ENCODE results near the gene TEX261. TPM values are rescaled to one million over a fixed set of nuclear protein-coding genes. Genes with fewer than 3 reads are reported as not detected.

The TEX261 gene
- total RNA-seq, 2 donors from 2014 or later = 12.1 to 53.6 TPM

- H3K27ac Mint-ChIP-seq = no peak overlapping the region
- peaks cover 0 to 20% of the 10 kb centered on the region in 2 donors for H3K36me3 Mint-ChIP-seq
- H3K9me3 Mint-ChIP-seq = no peaks in the 10 kb centered on the region
- peak in 1 of 2 donors; percentile 47 for DNase-seq (ENCODE audit: low spot score in 2 of 2)
- no peak for ATAC-seq
Observed at GRCh38 chr2:70988151-70988550, 6.5 kb downstream of the TEX261 start.

DNA sequence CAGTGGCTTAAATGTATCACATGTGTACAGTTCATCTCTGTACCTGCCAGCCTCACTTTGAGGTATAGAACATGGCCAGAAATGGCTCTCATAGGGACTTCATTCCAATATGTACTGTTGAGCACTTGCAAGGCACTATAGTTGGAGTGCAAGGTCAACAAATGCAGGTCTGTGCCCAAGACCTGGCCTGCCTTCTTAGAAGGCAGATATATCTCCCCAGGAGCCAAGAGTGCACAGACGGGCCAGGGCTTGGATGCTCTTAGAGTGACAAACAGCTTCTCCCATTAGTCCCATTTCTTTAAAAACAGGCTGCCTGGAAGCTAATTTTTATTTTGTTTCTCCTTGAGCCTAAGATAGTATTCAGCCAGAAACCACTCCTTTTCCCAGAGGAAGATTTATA is 7.3 kb downstream of the TEX261 start:
- DNase-seq (ENCODE audit: low spot score in 2 of 2) (peak in 1 of 2 donors; percentile 4), ATAC-seq (no peak)
- Mint-ChIP-seq H3K27ac (peak overlapping the region in 1 of 2 donors; percentile 40), H3K9me3 (no peaks in the 10 kb centered on the region), H3K36me3 (peaks cover 0 to 20% of the 10 kb centered on the region in 2 donors)

DNA sequence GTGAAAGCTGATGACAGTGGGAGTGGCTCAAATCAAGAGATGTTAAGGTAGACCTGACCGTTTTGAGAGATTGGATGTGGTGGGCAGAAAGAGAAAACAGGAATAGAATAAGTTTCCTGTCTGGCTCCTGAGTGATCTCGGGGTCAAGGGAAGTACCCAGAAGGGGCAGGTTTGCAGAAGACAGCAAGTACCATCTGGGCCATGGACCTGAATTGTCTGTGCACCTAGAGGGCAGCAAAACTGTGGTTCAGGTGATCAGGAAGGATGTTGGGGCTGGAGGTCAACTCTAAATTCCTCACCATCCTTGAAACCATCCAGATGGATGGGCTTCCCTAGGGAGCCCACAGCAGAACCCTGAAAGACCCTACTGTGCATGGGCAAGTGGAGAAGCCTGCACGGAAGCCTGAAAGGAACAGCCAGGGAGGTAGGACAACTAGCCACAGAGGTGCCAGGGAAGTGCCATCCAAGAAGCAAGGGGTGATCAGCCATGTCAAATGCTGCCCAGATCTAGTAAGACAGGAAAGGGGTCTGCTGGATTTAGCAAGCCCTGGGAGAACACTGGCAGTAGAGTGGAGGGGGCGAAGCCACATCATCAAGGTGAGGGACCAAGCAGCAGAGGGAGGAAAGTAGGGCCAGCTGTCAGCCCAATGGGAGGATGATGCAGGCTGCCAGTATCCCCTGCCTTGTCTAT is 8.0 kb downstream of the TEX261 start:
- DNase-seq (ENCODE audit: low spot score in 2 of 2) = peak in 1 of 2 donors; percentile 21
- Mint-ChIP-seq H3K36me3 (peaks cover 0 to 20% of the 10 kb centered on the region in 2 donors), H3K9me3 (no peaks in the 10 kb centered on the region)

DNA sequence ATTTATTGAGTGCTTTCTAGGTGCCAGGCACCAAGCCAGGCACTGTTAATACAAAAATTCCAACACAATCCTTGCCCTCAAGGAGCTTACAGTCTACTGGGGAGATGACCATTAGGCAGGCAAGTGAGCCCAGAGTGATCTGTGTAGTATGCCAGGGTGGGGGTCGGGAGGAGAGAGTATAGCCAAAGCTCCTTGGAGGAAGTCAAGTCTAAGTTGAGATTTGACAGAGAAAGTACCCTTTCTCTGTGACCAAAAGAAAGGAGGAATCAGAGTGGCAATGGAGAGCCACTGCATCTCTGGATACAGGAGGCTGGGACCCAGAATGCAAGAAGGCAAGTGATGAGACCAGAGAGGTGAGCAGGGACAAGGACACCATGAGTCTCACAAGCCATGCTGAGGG is 8.7 kb downstream of the TEX261 start:
- peaks cover 0 to 20% of the 10 kb centered on the region in 2 donors for H3K36me3 Mint-ChIP-seq
- ATAC-seq = no peak
- no peaks in the 10 kb centered on the region for H3K9me3 Mint-ChIP-seq
- DNase-seq (ENCODE audit: low spot score in 2 of 2) = peak in 1 of 2 donors; percentile 13
- peak overlapping the region; percentile 1 to 70 for H3K27ac Mint-ChIP-seq

More for the DNA sequence above, 8.0 kb downstream of the TEX261 start:
- H3K27ac Mint-ChIP-seq = peak overlapping the region; percentile 17 to 70
- no peak for ATAC-seq

- ATAC-seq (no peak), DNase-seq (ENCODE audit: low spot score in 2 of 2) (no peak)
- no peaks in the 10 kb centered on the region for H3K9me3 Mint-ChIP-seq
- peak overlapping the region in 1 of 2 donors; percentile 1 for H3K27ac Mint-ChIP-seq
- peaks cover 0 to 20% of the 10 kb centered on the region in 2 donors for H3K36me3 Mint-ChIP-seq
Observed at GRCh38 chr2:70985283-70985688, 9.4 kb downstream of the TEX261 start.

GRCh38 chr2:70984576-70985282 is 9.9 kb downstream of the TEX261 start:
- DNase-seq (ENCODE audit: low spot score in 2 of 2) (peak; percentile 86 to 91), ATAC-seq (peak; percentile 97 to 100)
- Mint-ChIP-seq H3K9me3 (no peaks in the 10 kb centered on the region), H3K36me3 (peaks cover 0 to 20% of the 10 kb centered on the region in 2 donors), H3K27ac (no peak overlapping the region)

GRCh38 chr2:70984228-70984575 is 10.5 kb downstream of the TEX261 start:
- no peaks in the 10 kb centered on the region for H3K9me3 Mint-ChIP-seq
- DNase-seq (ENCODE audit: low spot score in 2 of 2) = peak in 1 of 2 donors; percentile 28
- ATAC-seq = no peak
- H3K27ac Mint-ChIP-seq = no peak overlapping the region
- peaks cover 0 to 20% of the 10 kb centered on the region in 2 donors for H3K36me3 Mint-ChIP-seq

DNA sequence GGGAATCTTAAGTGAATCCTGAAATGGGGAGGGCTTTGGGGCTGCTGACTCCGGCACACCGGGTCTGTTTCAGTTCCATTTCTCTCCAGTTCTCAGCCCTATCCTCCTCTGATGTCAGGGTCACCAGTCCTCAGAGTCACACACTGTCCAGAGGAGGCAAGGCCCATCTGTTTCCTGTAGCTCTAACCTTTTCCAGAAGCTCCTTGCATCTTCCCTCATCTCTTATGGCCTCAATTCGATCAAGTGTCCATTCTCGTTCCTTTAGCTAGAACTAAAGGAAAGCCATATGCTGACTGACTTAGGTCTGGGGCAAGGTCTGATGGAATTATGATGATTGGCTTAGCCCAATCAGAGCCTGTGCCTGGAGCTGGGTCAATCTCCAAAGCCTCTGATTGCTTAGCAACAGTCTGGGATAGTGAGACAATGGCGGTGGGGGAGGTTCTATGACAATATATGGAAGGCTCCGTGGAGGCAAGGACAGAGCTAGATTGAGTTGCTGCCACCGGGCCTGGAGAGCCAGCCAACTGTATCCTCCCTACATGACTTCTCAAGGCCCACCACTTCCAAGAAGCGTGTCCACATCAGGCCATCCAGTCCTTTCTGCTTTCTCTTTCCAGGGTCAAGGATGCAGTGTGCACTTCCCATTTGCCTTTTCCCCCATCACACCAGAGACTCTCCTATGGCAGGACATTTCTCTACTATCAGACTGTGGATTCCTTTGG is 11.0 kb downstream of the TEX261 start:
- Mint-ChIP-seq H3K27ac (no peak overlapping the region), H3K9me3 (no peaks in the 10 kb centered on the region), H3K36me3 (peaks cover 0 to 18% of the 10 kb centered on the region in 2 donors)
- ATAC-seq (no peak), DNase-seq (ENCODE audit: low spot score in 2 of 2) (peak in 1 of 2 donors; percentile 40)

- DNase-seq (ENCODE audit: low spot score in 2 of 2) = peak in 1 of 2 donors; percentile 20
- Mint-ChIP-seq H3K27ac (no peak overlapping the region), H3K9me3 (no peaks in the 10 kb centered on the region), H3K36me3 (peaks cover 0 to 13% of the 10 kb centered on the region in 2 donors)
- ATAC-seq = no peak
Observed at GRCh38 chr2:70982971-70983370, 11.7 kb downstream of the TEX261 start.

DNA sequence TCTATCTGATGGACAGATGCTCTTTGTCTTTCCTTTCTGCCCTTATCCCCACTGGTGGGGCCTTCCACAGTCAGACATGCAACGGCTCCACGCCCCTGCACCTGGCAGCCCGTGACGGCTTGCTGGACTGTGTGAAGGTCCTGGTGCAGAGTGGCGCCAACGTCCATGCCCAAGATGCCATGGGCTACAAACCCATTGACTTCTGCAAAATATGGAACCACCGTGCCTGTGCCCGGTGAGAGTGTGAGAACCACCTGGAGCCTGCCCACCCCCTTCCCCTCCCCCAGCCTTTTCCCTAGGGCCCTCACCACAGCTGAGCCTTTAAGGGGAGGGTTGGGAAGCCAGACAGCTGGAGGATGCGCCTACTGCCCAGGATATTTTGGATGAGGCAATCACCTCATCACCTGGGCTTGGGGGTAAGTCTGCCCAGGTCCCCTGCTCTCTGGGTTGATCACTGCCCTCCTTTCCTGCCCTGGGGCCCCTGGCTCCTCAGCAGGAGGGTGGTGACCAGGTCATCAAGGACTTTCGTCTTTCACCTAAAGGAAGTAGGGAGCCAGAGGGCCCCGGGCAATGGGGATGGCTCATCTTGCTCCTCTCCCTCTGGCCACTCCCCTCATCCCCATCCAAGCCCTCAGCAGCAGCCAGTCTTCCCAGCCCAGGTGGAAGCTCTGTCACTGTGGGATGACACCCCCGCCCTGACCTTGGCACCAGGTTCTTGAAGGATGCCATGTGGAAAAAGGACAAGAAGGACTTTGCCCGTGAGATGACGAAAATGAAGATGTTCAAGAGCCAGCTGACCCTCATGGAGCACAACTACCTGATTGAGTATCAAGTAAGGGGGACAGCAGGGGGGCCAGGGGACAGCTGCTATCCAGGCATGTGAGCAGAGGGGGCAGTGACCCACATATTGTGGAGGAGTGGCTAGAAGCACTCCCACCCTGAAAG is 12.5 kb downstream of the TEX261 start:
- Mint-ChIP-seq H3K27ac (no peak overlapping the region), H3K9me3 (no peaks in the 10 kb centered on the region), H3K36me3 (peaks cover 0 to 13% of the 10 kb centered on the region in 2 donors)
- no peak for ATAC-seq
- DNase-seq (ENCODE audit: low spot score in 2 of 2) = peak in 1 of 2 donors; percentile 47

DNA sequence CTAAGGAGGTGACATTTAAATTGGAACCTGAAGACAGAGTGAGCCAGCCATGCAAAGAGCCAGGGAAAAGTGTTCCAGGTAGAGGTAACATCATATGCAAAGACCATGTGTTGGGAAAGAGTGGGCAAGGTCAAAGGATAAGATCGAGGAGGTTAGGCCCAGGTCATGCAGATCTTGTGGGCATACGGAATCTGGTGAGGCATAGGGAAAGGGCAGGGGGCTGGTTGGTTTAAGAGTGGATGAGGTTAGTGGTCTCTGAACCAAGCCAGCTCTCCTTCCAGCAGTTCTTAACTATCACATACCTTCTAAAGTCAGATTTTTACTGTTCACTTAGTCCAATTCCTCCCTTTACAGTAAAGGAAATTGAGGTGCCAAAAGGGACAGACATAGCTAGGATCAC is 13.3 kb downstream of the TEX261 start:
- no peak overlapping the region for H3K27ac Mint-ChIP-seq
- DNase-seq (ENCODE audit: low spot score in 2 of 2) = peak in 1 of 2 donors; percentile 1
- H3K9me3 Mint-ChIP-seq = no peaks in the 10 kb centered on the region
- no peak for ATAC-seq
- peaks cover 0 to 9% of the 10 kb centered on the region in 2 donors for H3K36me3 Mint-ChIP-seq

DNA sequence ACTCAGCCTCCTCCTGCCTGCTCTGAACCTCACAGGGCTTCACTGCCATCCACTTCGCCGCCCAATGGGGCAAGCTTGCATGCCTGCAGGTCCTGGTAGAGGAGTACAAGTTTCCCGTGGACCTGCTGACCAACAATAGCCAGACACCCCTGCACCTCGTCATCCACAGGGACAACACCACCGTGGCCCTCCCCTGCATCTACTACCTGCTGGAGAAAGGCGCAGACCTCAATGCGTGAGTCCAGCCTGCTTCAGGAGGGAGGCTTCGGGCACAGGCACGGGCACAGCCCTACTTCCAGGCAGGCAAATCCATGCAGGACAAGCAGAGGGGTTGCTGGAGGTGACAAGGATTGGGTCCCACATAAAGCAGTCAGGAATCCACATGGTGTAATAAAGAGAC is 15.0 kb downstream of the TEX261 start:
- Mint-ChIP-seq H3K9me3 (no peaks in the 10 kb centered on the region), H3K36me3 (no peaks in the 10 kb centered on the region), H3K27ac (peak overlapping the region in 1 of 2 donors; percentile 44)
- DNase-seq (ENCODE audit: low spot score in 2 of 2) = peak in 1 of 2 donors; percentile 56
- ATAC-seq = no peak

GRCh38 chr2:70979180-70979488 is 15.5 kb downstream of the TEX261 start:
- DNase-seq (ENCODE audit: low spot score in 2 of 2) (no peak), ATAC-seq (no peak)
- H3K36me3 Mint-ChIP-seq = no peaks in the 10 kb centered on the region
- H3K9me3 Mint-ChIP-seq = no peaks in the 10 kb centered on the region
- no peak overlapping the region for H3K27ac Mint-ChIP-seq

DNA sequence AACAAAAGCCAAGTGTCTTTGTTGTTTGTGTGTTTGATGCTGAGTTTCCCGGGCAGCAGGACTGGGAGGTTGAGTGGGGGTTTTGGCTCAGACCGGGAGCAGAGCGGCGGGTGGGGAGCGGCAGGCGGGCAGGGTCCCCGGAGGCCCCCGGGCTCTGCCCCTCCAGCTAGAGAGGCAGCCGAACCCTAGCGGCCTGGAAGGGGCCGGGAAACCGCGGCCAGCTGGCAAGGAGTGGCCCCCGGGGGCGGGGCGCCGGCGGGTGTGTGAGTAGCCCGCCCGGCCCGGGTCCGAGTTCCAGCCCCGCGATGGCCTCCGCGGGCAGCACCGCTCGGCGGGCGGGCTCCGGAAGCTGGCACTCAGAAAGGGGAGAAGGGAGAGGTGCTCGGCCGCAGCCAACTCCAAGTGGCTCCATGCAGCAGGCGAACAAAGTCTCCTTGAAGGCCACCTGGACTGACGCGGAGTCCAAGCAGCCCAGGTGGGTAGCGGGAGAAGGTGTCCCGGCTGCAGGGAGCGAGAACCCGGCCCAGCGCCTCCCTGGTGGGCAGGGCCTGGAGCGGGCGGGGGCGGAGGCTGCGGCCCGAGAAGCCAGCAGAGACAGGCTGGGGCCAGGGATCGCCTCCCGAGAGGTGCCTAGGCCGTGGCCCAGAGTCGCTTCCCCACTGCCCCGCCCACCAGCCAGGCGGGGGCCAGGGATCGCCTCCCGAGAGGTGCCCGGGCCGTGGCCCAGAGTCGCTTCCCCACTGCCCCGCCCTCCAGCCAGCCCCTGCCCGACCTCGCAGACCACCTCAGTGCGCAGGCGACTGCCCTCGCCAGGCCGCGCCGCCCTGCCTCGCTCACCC is 16.1 kb downstream of the TEX261 start, which contains the start of gene ANKRD53:
ANKRD53 (plus strand) TSS at position 290 of the 839 bp plus-strand sequence; CDS start at position 306, 16 bp downstream.
- ATAC-seq = peak; percentile 39 to 52
- Mint-ChIP-seq H3K27ac (peak within 1 kb of the TSS; percentile 86 to 87), H3K9me3 (no peaks in the 10 kb centered on the region), H3K36me3 (no peaks in the 10 kb centered on the region)
- peak; percentile 34 to 60 for DNase-seq (ENCODE audit: low spot score in 2 of 2)

- no peaks in the 10 kb centered on the region for H3K36me3 Mint-ChIP-seq
- ATAC-seq (peak; percentile 49 to 57), DNase-seq (ENCODE audit: low spot score in 2 of 2) (peak in 1 of 2 donors; percentile 61)
- no peaks in the 10 kb centered on the region for H3K9me3 Mint-ChIP-seq
- peak overlapping the region in 1 of 2 donors; percentile 86 for H3K27ac Mint-ChIP-seq
Observed at GRCh38 chr2:70977605-70978205, 17.0 kb downstream of the TEX261 start.

Measured in activated naive CD4-positive, alpha-beta T cell treated with anti-CD3 and anti-CD28 coated beads, Interleukin-2, amount 50 U/mL, for 72 hours (primary cell).